Measurements from ENCODE around the gene XKRX. TPM values are rescaled to one million over a fixed set of nuclear protein-coding genes. Genes with fewer than 3 reads are reported as not detected.

Gene XKRX
- total RNA-seq (ENCODE audit: low replicate concordance): 1.4 and 1.5 TPM in 2 replicates

GRCh38 chrX:100928660-100929613 is at the start of gene XKRX:
Gene XKRX, minus strand, starts transcription at chrX:100928917. Its CDS starts 613 bp downstream, at chrX:100928304.
- H3K4me1 ChIP-seq: no peaks in the 10 kb centered on the region
- H3K27me3 Mint-ChIP-seq (ENCODE audit: insufficient read depth, low read depth): peaks cover 12% of the 10 kb centered on the region
- H2AFZ ChIP-seq (replicated peaks): peak within 1 kb of the TSS; percentile 73
- no peak for TF ChIP-seq EZH2 (IDR thresholded peaks at IDR 0.05)
- no peak for TF ChIP-seq CTCF (IDR thresholded peaks at IDR 0.05)
- no peak for TF ChIP-seq EZH2phosphoT487 (IDR thresholded peaks at IDR 0.05)
- peak within 1 kb of the TSS; percentile 50 for H3K4me3 ChIP-seq
- no peaks in the 10 kb centered on the region for H3K36me3 Mint-ChIP-seq
- H3K9me3 ChIP-seq (ENCODE audit: low read depth): no peaks in the 10 kb centered on the region
- no peaks in the 10 kb centered on the region for H4K20me1 ChIP-seq (ENCODE audit: low read depth)
- H3K9me3 Mint-ChIP-seq: peaks cover 15% of the 10 kb centered on the region
- H3K4me2 ChIP-seq: peak within 1 kb of the TSS; percentile 75
- H3K4me1 Mint-ChIP-seq: peaks cover 3% of the 10 kb centered on the region
- peak; percentile 62 for DNase-seq (ENCODE audit: low spot score)
- H3K27me3 ChIP-seq: peaks cover 20% of the 10 kb centered on the region
- peak within 1 kb of the TSS; percentile 50 for H3K27ac Mint-ChIP-seq
- H3K36me3 ChIP-seq: no peaks in the 10 kb centered on the region
- no peak within 1 kb of the TSS for H3K9ac ChIP-seq
- no peaks in the 10 kb centered on the region for H3K79me2 ChIP-seq (ENCODE audit: low read depth)
- H3F3A ChIP-seq (ENCODE audit: low read depth): peaks cover 7% of the 10 kb centered on the region
- H3K27ac ChIP-seq: no peak within 1 kb of the TSS
- peak within 1 kb of the TSS; percentile 90 for H3K4me3 Mint-ChIP-seq

GRCh38 chrX:100976211-100976610 is 47.5 kb upstream of the XKRX start:
- no peaks in the 10 kb centered on the region for H3K79me2 ChIP-seq (ENCODE audit: low read depth)
- peaks cover 18% of the 10 kb centered on the region for H3K9me3 Mint-ChIP-seq
- no peaks in the 10 kb centered on the region for H3K36me3 ChIP-seq
- no peaks in the 10 kb centered on the region for H3K9me3 ChIP-seq (ENCODE audit: low read depth)
- H3K4me3 ChIP-seq: no peak overlapping the region
- H3K4me1 Mint-ChIP-seq: no peaks in the 10 kb centered on the region
- H3F3A ChIP-seq (ENCODE audit: low read depth): no peaks in the 10 kb centered on the region
- H3K9ac ChIP-seq: no peak overlapping the region
- H3K36me3 Mint-ChIP-seq: peaks cover 3% of the 10 kb centered on the region
- H3K4me2 ChIP-seq: no peak overlapping the region
- H3K27me3 Mint-ChIP-seq (ENCODE audit: insufficient read depth, low read depth): peaks cover 2% of the 10 kb centered on the region
- H2AFZ ChIP-seq (replicated peaks): no peak overlapping the region
- H3K27ac ChIP-seq: no peak overlapping the region
- DNase-seq (ENCODE audit: low spot score): no peak
- no peak overlapping the region for H3K27ac Mint-ChIP-seq
- H3K4me1 ChIP-seq: no peaks in the 10 kb centered on the region
- H3K27me3 ChIP-seq: no peaks in the 10 kb centered on the region
- H4K20me1 ChIP-seq (ENCODE audit: low read depth): no peaks in the 10 kb centered on the region
- no peak overlapping the region for H3K4me3 Mint-ChIP-seq
- TF ChIP-seq CTCF (IDR thresholded peaks at IDR 0.05) (no peak), EZH2 (IDR thresholded peaks at IDR 0.05) (no peak), EZH2phosphoT487 (IDR thresholded peaks at IDR 0.05) (no peak)

- Mint-ChIP-seq H3K4me3 (no peak overlapping the region), H3K27me3 (ENCODE audit: insufficient read depth, low read depth) (peaks cover 2% of the 10 kb centered on the region), H3K4me1 (no peaks in the 10 kb centered on the region), H3K9me3 (peaks cover 18% of the 10 kb centered on the region), H3K27ac (no peak overlapping the region), H3K36me3 (peaks cover 3% of the 10 kb centered on the region)
- no peaks in the 10 kb centered on the region for H3K9me3 ChIP-seq (ENCODE audit: low read depth)
- no peaks in the 10 kb centered on the region for H3K27me3 ChIP-seq
- H3K4me3 ChIP-seq: no peak overlapping the region
- no peak overlapping the region for H3K27ac ChIP-seq
- H3K36me3 ChIP-seq: no peaks in the 10 kb centered on the region
- no peaks in the 10 kb centered on the region for H4K20me1 ChIP-seq (ENCODE audit: low read depth)
- no peak for DNase-seq (ENCODE audit: low spot score)
- no peaks in the 10 kb centered on the region for H3K4me1 ChIP-seq
- H3F3A ChIP-seq (ENCODE audit: low read depth): no peaks in the 10 kb centered on the region
- TF ChIP-seq EZH2 (IDR thresholded peaks at IDR 0.05) (no peak), EZH2phosphoT487 (IDR thresholded peaks at IDR 0.05) (no peak), CTCF (IDR thresholded peaks at IDR 0.05) (no peak)
- no peaks in the 10 kb centered on the region for H3K79me2 ChIP-seq (ENCODE audit: low read depth)
- no peak overlapping the region for H3K9ac ChIP-seq
- H3K4me2 ChIP-seq: no peak overlapping the region
- no peak overlapping the region for H2AFZ ChIP-seq (replicated peaks)
Observed at GRCh38 chrX:100975212-100975611, 46.5 kb upstream of the XKRX start.

Measured in neural progenitor cell (in vitro differentiated cells).